Cortex of kidney (tissue), 1 donor: Measurements from ENCODE around the gene TNNT2.

Experiments
- DNase-seq: peaks from one replicate; lab custom pipeline; 2025; lab: John Stamatoyannopoulos, UW

TNNT2 gene

GRCh38 chr1:201334325-201335173 lies 42.9 kb downstream of the TNNT2 start:
- DNase-seq = no peak

- DNase-seq = no peak
Measured at GRCh38 chr1:201332616-201333335, 44.7 kb downstream of the TNNT2 start.

GRCh38 chr1:201332021-201332420 lies 45.5 kb downstream of the TNNT2 start:
- DNase-seq = no peak

- DNase-seq = no peak
Measured at GRCh38 chr1:201331166-201331565, 46.3 kb downstream of the TNNT2 start.

- DNase-seq = no peak
Measured at GRCh38 chr1:201330541-201330940, 46.9 kb downstream of the TNNT2 start.

- no peak for DNase-seq
Measured at GRCh38 chr1:201329801-201330200, 47.7 kb downstream of the TNNT2 start.

GRCh38 chr1:201329286-201329685 lies 48.2 kb downstream of the TNNT2 start:
- no peak for DNase-seq

GRCh38 chr1:201328576-201328975 lies 48.9 kb downstream of the TNNT2 start:
- no peak for DNase-seq

GRCh38 chr1:201327687-201328240 lies 49.7 kb downstream of the TNNT2 start:
- DNase-seq = no peak

GRCh38 chr1:201326710-201327109 lies 50.8 kb downstream of the TNNT2 start:
- DNase-seq = no peak

- no peak for DNase-seq
Measured at GRCh38 chr1:201325678-201326060, 51.8 kb downstream of the TNNT2 start.

- DNase-seq = no peak
Measured at GRCh38 chr1:201324821-201325677, 52.4 kb downstream of the TNNT2 start.

- no peak for DNase-seq
Measured at GRCh38 chr1:201324306-201324705, 53.2 kb downstream of the TNNT2 start.

- DNase-seq = no peak
Measured at GRCh38 chr1:201322653-201323510, 54.6 kb downstream of the TNNT2 start.

- no peak for DNase-seq
Measured at GRCh38 chr1:201321826-201322390, 55.6 kb downstream of the TNNT2 start.

- DNase-seq = no peak
Measured at GRCh38 chr1:201320168-201320788, 57.2 kb downstream of the TNNT2 start.

GRCh38 chr1:201319631-201320030 lies 57.8 kb downstream of the TNNT2 start:
- DNase-seq = no peak

- DNase-seq = no peak
Measured at GRCh38 chr1:201318504-201319340, 58.8 kb downstream of the TNNT2 start.

- DNase-seq = no peak
Measured at GRCh38 chr1:201317551-201317950, 59.9 kb downstream of the TNNT2 start.
